GM23338 (cell line): Measurements from ENCODE around the gene MAP2K5. TPM values are rescaled to one million over a fixed set of nuclear protein-coding genes. Genes with fewer than 3 reads are reported as not detected.

Source experiments
- ATAC-seq: fragments of 200-7000 bp; cut with Tn5 transposase; 3 replicates; pipeline ENCODE4 v1.9.1; 2020
- DNase-seq: peaks from one replicate; pipeline ENCODE4 v3.0.0-alpha.2; 2015; ENCODE audit warnings: low spot score
- H2AFZ ChIP-seq: fragments of 200-600 bp; sonication (generic); 2 replicates; pipeline ENCODE4 v1.8.0; 2016; ENCODE audit warnings: antibody characterized with exemption, mild to moderate bottlenecking, moderate library complexity
- H3F3A ChIP-seq: fragments of 200-600 bp; sonication (generic); replicated peaks from 2 replicates; pipeline ENCODE4 v1.8.0; 2017; ENCODE audit warnings: antibody characterized with exemption, mixed run types, low read depth
- H3K27ac ChIP-seq: fragments of 200-600 bp; sonication (generic); 2 replicates; pipeline ENCODE4 v1.6.1; 2016; ENCODE audit warnings: low read depth
- H3K27me3 ChIP-seq: fragments of 200-600 bp; sonication (generic); 2 replicates; pipeline ENCODE4 v1.8.0; 2016; ENCODE audit warnings: mild to moderate bottlenecking, mixed run types, moderate library complexity; ENCODE audit not compliant: insufficient read depth
- H3K36me3 ChIP-seq: fragments of 200-600 bp; sonication (generic); 2 replicates; pipeline ENCODE4 v1.8.0; 2016; ENCODE audit warnings: mild to moderate bottlenecking; ENCODE audit not compliant: insufficient read depth
- H3K4me1 ChIP-seq: fragments of 200-600 bp; sonication (generic); 2 replicates; pipeline ENCODE4 v1.8.0; 2016; ENCODE audit warnings: mild to moderate bottlenecking, moderate library complexity; ENCODE audit not compliant: insufficient read depth
- H3K4me2 ChIP-seq: fragments of 200-600 bp; sonication (generic); 2 replicates; pipeline ENCODE4 v1.7.1; 2017; ENCODE audit warnings: mixed run types
- H3K4me3 ChIP-seq: fragments of 200-600 bp; sonication (generic); 2 replicates; pipeline ENCODE4 v1.6.1; 2016; ENCODE audit warnings: mixed run types
- H3K79me2 ChIP-seq: fragments of 200-600 bp; sonication (generic); replicated peaks from 2 replicates; pipeline ENCODE4 v1.8.0; 2017; ENCODE audit warnings: mild to moderate bottlenecking; ENCODE audit not compliant: insufficient read depth
- H3K9me2 ChIP-seq: fragments of 200-600 bp; sonication (generic); 2 replicates; pipeline ENCODE4 v1.8.0; 2017; ENCODE audit not compliant: insufficient read depth
- H4K20me1 ChIP-seq: fragments of 200-600 bp; sonication (generic); replicated peaks from 2 replicates; pipeline ENCODE4 v1.8.0; 2017; ENCODE audit warnings: mild to moderate bottlenecking; ENCODE audit not compliant: insufficient read depth
- H3K27ac Mint-ChIP-seq: 2 replicates; pipeline ENCODE4 v1.8.0; 2020; ENCODE audit warnings: inconsistent platforms, mild to moderate bottlenecking, moderate library complexity, mixed read lengths
- H3K27me3 Mint-ChIP-seq: 3 replicates; pipeline ENCODE4 v1.8.0; 2022; ENCODE audit warnings: low read depth, mild to moderate bottlenecking, moderate library complexity, mixed read lengths, inconsistent platforms; ENCODE audit not compliant: insufficient read depth, poor library complexity
- H3K36me3 Mint-ChIP-seq: 3 replicates; pipeline ENCODE4 v1.8.0; 2021; ENCODE audit warnings: low read depth, mild to moderate bottlenecking, inconsistent platforms, moderate library complexity, mixed read lengths
- H3K4me1 Mint-ChIP-seq: 3 replicates; pipeline ENCODE4 v1.8.0; 2020; ENCODE audit warnings: mild to moderate bottlenecking, inconsistent platforms, mixed read lengths
- H3K4me3 Mint-ChIP-seq: 3 replicates; pipeline ENCODE4 v1.8.0; 2021; ENCODE audit warnings: moderate library complexity, mild to moderate bottlenecking, inconsistent platforms, mixed read lengths
- H3K9me3 Mint-ChIP-seq: 3 replicates; pipeline ENCODE4 v1.8.0; 2020; ENCODE audit warnings: moderate library complexity, mild to moderate bottlenecking, inconsistent platforms, mixed read lengths
- CREB1 ChIP-seq: fragments of 250-450 bp; sonication (Bioruptor Pico); IDR thresholded peaks from 2 replicates; pipeline ENCODE4 v1.5.0; 2020; ENCODE audit warnings: low read depth, mild to moderate bottlenecking, moderate library complexity
- ETS1 ChIP-seq: IDR thresholded peaks from 2 replicates; pipeline ENCODE4 v1.6.1; 2016; ENCODE audit warnings: antibody characterized with exemption
- EZH2 ChIP-seq: fragments of 200-600 bp; sonication (generic); IDR thresholded peaks from one replicate; pipeline ENCODE4 v1.8.0; 2017; ENCODE audit warnings: antibody characterized with exemption, mild to moderate bottlenecking, low read depth; ENCODE audit not compliant: unreplicated experiment
- EZH2phosphoT487 ChIP-seq: fragments of 200-600 bp; sonication (generic); IDR thresholded peaks from one replicate; pipeline ENCODE4 v1.8.1; 2018; ENCODE audit warnings: antibody characterized with exemption; ENCODE audit not compliant: unreplicated experiment
- JUNB ChIP-seq: IDR thresholded peaks from one replicate; pipeline ENCODE4 v1.6.1; 2016; ENCODE audit warnings: antibody characterized with exemption; ENCODE audit not compliant: unreplicated experiment
- NANOG ChIP-seq: IDR thresholded peaks from 2 replicates; pipeline ENCODE4 v1.6.1; 2016; ENCODE audit warnings: antibody characterized with exemption, borderline replicate concordance
- POLR2AphosphoS5 ChIP-seq: IDR thresholded peaks from 2 replicates; pipeline ENCODE4 v1.6.1; 2016; ENCODE audit warnings: antibody characterized with exemption, low read depth
- STAT1 ChIP-seq: IDR thresholded peaks from one replicate; pipeline ENCODE4 v1.6.1; 2016; ENCODE audit warnings: antibody characterized with exemption; ENCODE audit not compliant: unreplicated experiment
- ZNF114 ChIP-seq: fragments of 250-450 bp; sonication (Bioruptor Pico); IDR thresholded peaks from 2 replicates; pipeline ENCODE4 v1.5.0; 2020; ENCODE audit warnings: mild to moderate bottlenecking, moderate library complexity
- ZNF331 ChIP-seq: fragments of 250-450 bp; sonication (Bioruptor Pico); IDR thresholded peaks from 2 replicates; pipeline ENCODE4 v1.5.0; 2020; ENCODE audit warnings: low read depth, mild to moderate bottlenecking, moderate library complexity
- polyA plus RNA-seq: library from polyadenylated mRNA; unstranded; fragments of >200 nt; fragmentation: Nextera tagmentation; extraction: Ambion mirVana; gene quantifications from 2 replicates; pipeline ENCODE4 v1.2.1, GENCODE V29; 2016
- total RNA-seq: library from RNA; depleted of rRNA; stranded (reverse); fragments of >200 nt; shearing (Covaris generic); gene quantifications from 2 replicates; pipeline ENCODE4 v1.2.3, GENCODE V29; 2014
- TF ChIP-seq, protein P1 (sequence below): IDR thresholded peaks from one replicate; pipeline ENCODE4 v1.6.1; 2018; ENCODE audit warnings: antibody characterized with exemption; ENCODE audit not compliant: unreplicated experiment
- TF ChIP-seq, protein P2 (sequence below): fragments of 250-450 bp; sonication (Bioruptor Pico); IDR thresholded peaks from 2 replicates; pipeline ENCODE4 v1.5.0; 2020; ENCODE audit warnings: mild to moderate bottlenecking, moderate library complexity
- TF ChIP-seq, protein P3 (sequence below), 2 experiments: fragments of 200-600 bp in 1 of 2; sonication (generic) in 1 of 2; conservative IDR thresholded peaks; 2 replicates each; pipeline versions ENCODE4 v1.5.1 to v1.6.1; 2016 to 2017; ENCODE audit warnings: antibody characterized with exemption in 2 of 2, low read depth in 2 of 2, mild to moderate bottlenecking in 2 of 2, moderate library complexity in 1 of 2

MAP2K5 gene
- total and polyA plus RNA-seq, 2 experiments from 2014 or later = 6.5 to 13.6 TPM

- no peak for DNase-seq
- H3K36me3 Mint-ChIP-seq = peaks cover 9% of the 10 kb centered on the region; the same call in 1 of the 3 replicates
- H3K9me3 Mint-ChIP-seq = peaks cover 7% of the 10 kb centered on the region; the same call in 2 of the 3 replicates
- Histone ChIP-seq H3K4me2 (peak overlapping the region; percentile 57; the same call in 1 of the 2 replicates), H3K4me3 (no peak overlapping the region), H3K27ac (no peak overlapping the region), H3K36me3 (no peaks in the 10 kb centered on the region), H3F3A (no peaks in the 10 kb centered on the region), H3K9me2 (0 out of 2 replicates have a peak, but pooled peaks cover 2% of the 10 kb centered on the region), H2AFZ (no peak overlapping the region), H3K79me2 (no peaks in the 10 kb centered on the region), H4K20me1 (no peaks in the 10 kb centered on the region), H3K4me1 (peaks cover 48% of the 10 kb centered on the region), H3K27me3 (no peaks in the 10 kb centered on the region)
- ATAC-seq = no peak
- H3K27ac Mint-ChIP-seq = no peak overlapping the region
- no peak overlapping the region for H3K4me3 Mint-ChIP-seq
- H3K27me3 Mint-ChIP-seq = peaks cover 2% of the 10 kb centered on the region
- no peak for TF ChIP-seq EZH2phosphoT487
- TF ChIP-seq, protein P1, sequence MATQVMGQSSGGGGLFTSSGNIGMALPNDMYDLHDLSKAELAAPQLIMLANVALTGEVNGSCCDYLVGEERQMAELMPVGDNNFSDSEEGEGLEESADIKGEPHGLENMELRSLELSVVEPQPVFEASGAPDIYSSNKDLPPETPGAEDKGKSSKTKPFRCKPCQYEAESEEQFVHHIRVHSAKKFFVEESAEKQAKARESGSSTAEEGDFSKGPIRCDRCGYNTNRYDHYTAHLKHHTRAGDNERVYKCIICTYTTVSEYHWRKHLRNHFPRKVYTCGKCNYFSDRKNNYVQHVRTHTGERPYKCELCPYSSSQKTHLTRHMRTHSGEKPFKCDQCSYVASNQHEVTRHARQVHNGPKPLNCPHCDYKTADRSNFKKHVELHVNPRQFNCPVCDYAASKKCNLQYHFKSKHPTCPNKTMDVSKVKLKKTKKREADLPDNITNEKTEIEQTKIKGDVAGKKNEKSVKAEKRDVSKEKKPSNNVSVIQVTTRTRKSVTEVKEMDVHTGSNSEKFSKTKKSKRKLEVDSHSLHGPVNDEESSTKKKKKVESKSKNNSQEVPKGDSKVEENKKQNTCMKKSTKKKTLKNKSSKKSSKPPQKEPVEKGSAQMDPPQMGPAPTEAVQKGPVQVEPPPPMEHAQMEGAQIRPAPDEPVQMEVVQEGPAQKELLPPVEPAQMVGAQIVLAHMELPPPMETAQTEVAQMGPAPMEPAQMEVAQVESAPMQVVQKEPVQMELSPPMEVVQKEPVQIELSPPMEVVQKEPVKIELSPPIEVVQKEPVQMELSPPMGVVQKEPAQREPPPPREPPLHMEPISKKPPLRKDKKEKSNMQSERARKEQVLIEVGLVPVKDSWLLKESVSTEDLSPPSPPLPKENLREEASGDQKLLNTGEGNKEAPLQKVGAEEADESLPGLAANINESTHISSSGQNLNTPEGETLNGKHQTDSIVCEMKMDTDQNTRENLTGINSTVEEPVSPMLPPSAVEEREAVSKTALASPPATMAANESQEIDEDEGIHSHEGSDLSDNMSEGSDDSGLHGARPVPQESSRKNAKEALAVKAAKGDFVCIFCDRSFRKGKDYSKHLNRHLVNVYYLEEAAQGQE = no peak
- no peak for TF ChIP-seq ZNF331
- TF ChIP-seq CREB1 (CRISPR knock-in tag) = no peak
- no peak for TF ChIP-seq ZNF114 (CRISPR knock-in tag)
- TF ChIP-seq POLR2AphosphoS5 = no peak
- TF ChIP-seq, protein P2, sequence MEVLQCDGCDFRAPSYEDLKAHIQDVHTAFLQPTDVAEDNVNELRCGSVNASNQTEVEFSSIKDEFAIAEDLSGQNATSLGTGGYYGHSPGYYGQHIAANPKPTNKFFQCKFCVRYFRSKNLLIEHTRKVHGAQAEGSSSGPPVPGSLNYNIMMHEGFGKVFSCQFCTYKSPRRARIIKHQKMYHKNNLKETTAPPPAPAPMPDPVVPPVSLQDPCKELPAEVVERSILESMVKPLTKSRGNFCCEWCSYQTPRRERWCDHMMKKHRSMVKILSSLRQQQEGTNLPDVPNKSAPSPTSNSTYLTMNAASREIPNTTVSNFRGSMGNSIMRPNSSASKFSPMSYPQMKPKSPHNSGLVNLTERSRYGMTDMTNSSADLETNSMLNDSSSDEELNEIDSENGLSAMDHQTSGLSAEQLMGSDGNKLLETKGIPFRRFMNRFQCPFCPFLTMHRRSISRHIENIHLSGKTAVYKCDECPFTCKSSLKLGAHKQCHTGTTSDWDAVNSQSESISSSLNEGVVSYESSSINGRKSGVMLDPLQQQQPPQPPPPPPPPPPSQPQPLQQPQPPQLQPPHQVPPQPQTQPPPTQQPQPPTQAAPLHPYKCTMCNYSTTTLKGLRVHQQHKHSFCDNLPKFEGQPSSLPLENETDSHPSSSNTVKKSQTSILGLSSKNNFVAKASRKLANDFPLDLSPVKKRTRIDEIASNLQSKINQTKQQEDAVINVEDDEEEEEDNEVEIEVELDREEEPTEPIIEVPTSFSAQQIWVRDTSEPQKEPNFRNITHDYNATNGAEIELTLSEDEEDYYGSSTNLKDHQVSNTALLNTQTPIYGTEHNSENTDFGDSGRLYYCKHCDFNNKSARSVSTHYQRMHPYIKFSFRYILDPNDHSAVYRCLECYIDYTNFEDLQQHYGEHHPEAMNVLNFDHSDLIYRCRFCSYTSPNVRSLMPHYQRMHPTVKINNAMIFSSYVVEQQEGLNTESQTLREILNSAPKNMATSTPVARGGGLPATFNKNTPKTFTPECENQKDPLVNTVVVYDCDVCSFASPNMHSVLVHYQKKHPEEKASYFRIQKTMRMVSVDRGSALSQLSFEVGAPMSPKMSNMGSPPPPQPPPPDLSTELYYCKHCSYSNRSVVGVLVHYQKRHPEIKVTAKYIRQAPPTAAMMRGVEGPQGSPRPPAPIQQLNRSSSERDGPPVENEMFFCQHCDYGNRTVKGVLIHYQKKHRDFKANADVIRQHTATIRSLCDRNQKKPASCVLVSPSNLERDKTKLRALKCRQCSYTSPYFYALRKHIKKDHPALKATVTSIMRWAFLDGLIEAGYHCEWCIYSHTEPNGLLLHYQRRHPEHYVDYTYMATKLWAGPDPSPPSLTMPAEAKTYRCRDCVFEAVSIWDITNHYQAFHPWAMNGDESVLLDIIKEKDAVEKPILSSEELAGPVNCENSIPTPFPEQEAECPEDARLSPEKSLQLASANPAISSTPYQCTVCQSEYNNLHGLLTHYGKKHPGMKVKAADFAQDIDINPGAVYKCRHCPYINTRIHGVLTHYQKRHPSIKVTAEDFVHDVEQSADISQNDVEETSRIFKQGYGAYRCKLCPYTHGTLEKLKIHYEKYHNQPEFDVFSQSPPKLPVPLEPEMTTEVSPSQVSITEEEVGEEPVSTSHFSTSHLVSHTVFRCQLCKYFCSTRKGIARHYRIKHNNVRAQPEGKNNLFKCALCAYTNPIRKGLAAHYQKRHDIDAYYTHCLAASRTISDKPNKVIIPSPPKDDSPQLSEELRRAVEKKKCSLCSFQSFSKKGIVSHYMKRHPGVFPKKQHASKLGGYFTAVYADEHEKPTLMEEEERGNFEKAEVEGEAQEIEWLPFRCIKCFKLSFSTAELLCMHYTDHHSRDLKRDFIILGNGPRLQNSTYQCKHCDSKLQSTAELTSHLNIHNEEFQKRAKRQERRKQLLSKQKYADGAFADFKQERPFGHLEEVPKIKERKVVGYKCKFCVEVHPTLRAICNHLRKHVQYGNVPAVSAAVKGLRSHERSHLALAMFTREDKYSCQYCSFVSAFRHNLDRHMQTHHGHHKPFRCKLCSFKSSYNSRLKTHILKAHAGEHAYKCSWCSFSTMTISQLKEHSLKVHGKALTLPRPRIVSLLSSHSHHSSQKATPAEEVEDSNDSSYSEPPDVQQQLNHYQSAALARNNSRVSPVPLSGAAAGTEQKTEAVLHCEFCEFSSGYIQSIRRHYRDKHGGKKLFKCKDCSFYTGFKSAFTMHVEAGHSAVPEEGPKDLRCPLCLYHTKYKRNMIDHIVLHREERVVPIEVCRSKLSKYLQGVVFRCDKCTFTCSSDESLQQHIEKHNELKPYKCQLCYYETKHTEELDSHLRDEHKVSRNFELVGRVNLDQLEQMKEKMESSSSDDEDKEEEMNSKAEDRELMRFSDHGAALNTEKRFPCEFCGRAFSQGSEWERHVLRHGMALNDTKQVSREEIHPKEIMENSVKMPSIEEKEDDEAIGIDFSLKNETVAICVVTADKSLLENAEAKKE = no peak
- TF ChIP-seq JUNB = no peak
- no peak for TF ChIP-seq EZH2
- no peak for TF ChIP-seq NANOG
- TF ChIP-seq ETS1 = no peak
- no peak for TF ChIP-seq STAT1
- TF ChIP-seq, protein P3, sequence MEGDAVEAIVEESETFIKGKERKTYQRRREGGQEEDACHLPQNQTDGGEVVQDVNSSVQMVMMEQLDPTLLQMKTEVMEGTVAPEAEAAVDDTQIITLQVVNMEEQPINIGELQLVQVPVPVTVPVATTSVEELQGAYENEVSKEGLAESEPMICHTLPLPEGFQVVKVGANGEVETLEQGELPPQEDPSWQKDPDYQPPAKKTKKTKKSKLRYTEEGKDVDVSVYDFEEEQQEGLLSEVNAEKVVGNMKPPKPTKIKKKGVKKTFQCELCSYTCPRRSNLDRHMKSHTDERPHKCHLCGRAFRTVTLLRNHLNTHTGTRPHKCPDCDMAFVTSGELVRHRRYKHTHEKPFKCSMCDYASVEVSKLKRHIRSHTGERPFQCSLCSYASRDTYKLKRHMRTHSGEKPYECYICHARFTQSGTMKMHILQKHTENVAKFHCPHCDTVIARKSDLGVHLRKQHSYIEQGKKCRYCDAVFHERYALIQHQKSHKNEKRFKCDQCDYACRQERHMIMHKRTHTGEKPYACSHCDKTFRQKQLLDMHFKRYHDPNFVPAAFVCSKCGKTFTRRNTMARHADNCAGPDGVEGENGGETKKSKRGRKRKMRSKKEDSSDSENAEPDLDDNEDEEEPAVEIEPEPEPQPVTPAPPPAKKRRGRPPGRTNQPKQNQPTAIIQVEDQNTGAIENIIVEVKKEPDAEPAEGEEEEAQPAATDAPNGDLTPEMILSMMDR (conservative IDR thresholded peaks at IDR 0.05; ENCODE audit: low read depth in 2 of 2) = no peak
- H3K4me1 Mint-ChIP-seq = peaks cover 48% of the 10 kb centered on the region
Observed at GRCh38 chr15:67792250-67792942, 249.9 kb downstream of the MAP2K5 start.
